PC-3 (cell line): ENCODE measurements around the gene EVPL. TPM values are rescaled to one million over a fixed set of nuclear protein-coding genes. Genes with fewer than 3 reads are reported as not detected.
A peak's percentile ranks its signal among the peaks of the same experiment; 100 is the strongest.

Experiments
- ATAC-seq: fragments of 200-7000 bp; cut with Tn5 transposase; 2 replicates; pipeline ENCODE4 v1.9.1; 2020; ENCODE audit warnings: mild to moderate bottlenecking, moderate library complexity
- BruUV-seq: library from RNA; stranded (reverse); fragments of 400-500 nt; replicated peaks from 2 replicates; lab custom pipeline; 2021; lab: Mats Ljungman, UMichigan
- CTCF ChIA-PET: fragments of 300-600 bp; sonication (Branson Sonifier 250); formaldehyde crosslinking; loops from one replicate; lab custom pipeline; 2022; ENCODE audit warnings: antibody characterized with exemption; lab: Charles Lee
- POLR2A ChIA-PET: fragments of 300-600 bp; sonication (Branson Sonifier 250); formaldehyde crosslinking; loops from one replicate; lab custom pipeline; 2022; ENCODE audit warnings: antibody characterized with exemption; ENCODE audit not compliant: unreplicated experiment; lab: Charles Lee
- DNase-seq: peaks from one replicate; pipeline ENCODE4 v3.0.0-alpha.2; 2015
- H2AFZ ChIP-seq: fragments of 300-600 bp; sonication (generic); 2 replicates; pipeline ENCODE4 v1.6.0; 2016; ENCODE audit warnings: antibody characterized with exemption, low read length
- H3F3A ChIP-seq: fragments of 300-600 bp; sonication (generic); one replicate; pipeline ENCODE4 v1.6.0; 2017; ENCODE audit warnings: antibody characterized with exemption, low read length, control low read depth, mild to moderate bottlenecking; ENCODE audit not compliant: unreplicated experiment
- H3K27ac ChIP-seq: fragments of 300-600 bp; sonication (generic); 2 replicates; pipeline ENCODE4 v1.5.1; 2016; ENCODE audit warnings: mild to moderate bottlenecking, low read length
- H3K27me3 ChIP-seq: fragments of 300-600 bp; sonication (generic); 2 replicates; pipeline ENCODE4 v1.6.1; 2016; ENCODE audit warnings: low read length, mixed read lengths
- H3K36me3 ChIP-seq: fragments of 300-600 bp; sonication (generic); 2 replicates; pipeline ENCODE4 v1.6.1; 2016; ENCODE audit warnings: low read depth, mixed run types, low read length, mixed read lengths
- H3K4me1 ChIP-seq: fragments of 300-600 bp; sonication (generic); 2 replicates; pipeline ENCODE4 v1.5.1; 2016; ENCODE audit warnings: low read length; ENCODE audit not compliant: insufficient read depth
- H3K4me2 ChIP-seq: fragments of 300-600 bp; sonication (generic); 2 replicates; pipeline ENCODE4 v1.6.0; 2016; ENCODE audit warnings: low read length
- H3K4me3 ChIP-seq: fragments of 300-600 bp; sonication (generic); 2 replicates; pipeline ENCODE4 v1.5.1; 2016; ENCODE audit warnings: mild to moderate bottlenecking, low read length, mixed read lengths
- H3K79me2 ChIP-seq: fragments of 300-600 bp; sonication (generic); 2 replicates; pipeline ENCODE4 v1.6.1; 2017; ENCODE audit warnings: low read length, mixed read lengths
- H3K9ac ChIP-seq: fragments of 300-600 bp; sonication (generic); 2 replicates; pipeline ENCODE4 v1.6.0; 2016; ENCODE audit warnings: mild to moderate bottlenecking, low read length
- H3K9me2 ChIP-seq: fragments of 300-600 bp; sonication (generic); replicated peaks from 2 replicates; pipeline ENCODE4 v1.6.1; 2016; ENCODE audit warnings: mixed run types, low read length, mixed read lengths
- H3K9me3 ChIP-seq: fragments of 300-600 bp; sonication (generic); 2 replicates; pipeline ENCODE4 v1.6.1; 2016; ENCODE audit warnings: low read length, mixed read lengths
- H4K20me1 ChIP-seq: fragments of 300-600 bp; sonication (generic); 2 replicates; pipeline ENCODE4 v1.6.1; 2016; ENCODE audit warnings: low read length, mixed read lengths
- CTCF ChIP-seq: fragments of 300-600 bp; sonication (generic); conservative IDR thresholded peaks from 2 replicates; pipeline ENCODE4 v1.5.1; 2017; ENCODE audit warnings: antibody characterized with exemption, low read depth, mild to moderate bottlenecking, low read length
- EZH2 ChIP-seq: fragments of 300-600 bp; sonication (generic); IDR thresholded peaks from one replicate; pipeline ENCODE4 v1.6.1; 2017; ENCODE audit warnings: antibody characterized with exemption, mild to moderate bottlenecking, low read length; ENCODE audit not compliant: unreplicated experiment
- EZH2phosphoT487 ChIP-seq: fragments of 300-600 bp; sonication (generic); IDR thresholded peaks from 2 replicates; pipeline ENCODE4 v1.6.1; 2018; ENCODE audit warnings: mild to moderate bottlenecking, antibody characterized with exemption, low read length, borderline replicate concordance
- intact Hi-C: fragments of 100-400 bp; cut with micrococcal nuclease; formaldehyde crosslinking; loops from 2 replicates; pipeline ENCODE4 v1.9.0; 2023
- total RNA-seq: library from RNA; depleted of rRNA; stranded (reverse); fragments of >200 nt; gene quantifications from 2 replicates; pipeline ENCODE4 v1.2.3, GENCODE V29; 2014

Gene EVPL
- total RNA-seq, 1 experiment from 2014 or later, result 38.8 TPM

- peak; percentile 96 for DNase-seq
- CTCF ChIA-PET, result interaction anchor here (1.0 kb wide), 1 partner anchor 62 kb away, joined by 4 read pairs; no protein-coding TSS in a partner anchor
These were observed 45.2 kb upstream of the EVPL start, which contains the start of gene SRP68 for GRCh38 chr17:76072148-76072858. SRP68 (minus strand) TSS chr17:76072517; CDS start chr17:76072491, 26 bp downstream.

GRCh38 chr17:76071531-76072147 lies 44.5 kb upstream of the EVPL start:
- Histone ChIP-seq H3K9me3 (no peaks in the 10 kb centered on the region), H3F3A (no peaks in the 10 kb centered on the region), H3K4me2 (peak overlapping the region; percentile 98), H4K20me1 (peaks cover 11% of the 10 kb centered on the region), H3K27me3 (peaks cover 27% of the 10 kb centered on the region), H3K4me3 (peak overlapping the region; percentile 75), H3K4me1 (peaks cover 22% of the 10 kb centered on the region), H3K79me2 (peaks cover 61% of the 10 kb centered on the region), H3K36me3 (peaks cover 10% of the 10 kb centered on the region), H3K9me2 (no peaks in the 10 kb centered on the region), H3K27ac (peak overlapping the region; percentile 33; the same call in 1 of the 2 replicates), H2AFZ (peak overlapping the region; percentile 91), H3K9ac (peak overlapping the region; percentile 92)
- POLR2A ChIA-PET, result no interaction called here
- TF ChIP-seq EZH2phosphoT487 (no peak), EZH2 (no peak), CTCF (no peak)
- ATAC-seq (peak; percentile 1), DNase-seq (no peak)
- TSS peak; percentile 78 for BruUV-seq
- intact Hi-C loops, result loop anchor here (5.0 kb wide), 1 partner anchor 44 kb away; the partner anchor contains the start of gene EVPL
- CTCF ChIA-PET, result interaction anchor here (1.0 kb wide), 1 partner anchor 62 kb away, joined by 4 read pairs; no protein-coding TSS in a partner anchor

More at GRCh38 chr17:76072148-76072858, 45.2 kb upstream of the EVPL start, which contains the start of gene SRP68:
- POLR2A ChIA-PET, result interaction anchor here (0.6 to 0.8 kb wide), 3 partner anchors 66 to 1214 kb away, joined by 3 to 9 read pairs (median 5); no protein-coding TSS in a partner anchor
- peaks cover 11% of the 10 kb centered on the region for H4K20me1 ChIP-seq
- H3K9me2 ChIP-seq, result no peaks in the 10 kb centered on the region
- TF ChIP-seq EZH2, result no peak
- TF ChIP-seq CTCF, result no peak
- TF ChIP-seq EZH2phosphoT487, result no peak
- H3K4me3 ChIP-seq, result peak within 1 kb of the TSS; percentile 75
- no peaks in the 10 kb centered on the region for H3F3A ChIP-seq
- no peaks in the 10 kb centered on the region for H3K9me3 ChIP-seq
- peak within 1 kb of the TSS; percentile 98 for H3K4me2 ChIP-seq
- intact Hi-C loops, result loop anchor here (5.0 kb wide), 1 partner anchor 45 kb away; the partner anchor contains the start of gene EVPL
- H2AFZ ChIP-seq, result peak within 1 kb of the TSS; percentile 91
- BruUV-seq, result no TSS peak
- H3K79me2 ChIP-seq, result peaks cover 57% of the 10 kb centered on the region
- ATAC-seq, result peak; percentile 99
- H3K4me1 ChIP-seq, result peaks cover 22% of the 10 kb centered on the region
- H3K27me3 ChIP-seq, result peaks cover 34% of the 10 kb centered on the region
- H3K9ac ChIP-seq, result peak within 1 kb of the TSS; percentile 92
- H3K36me3 ChIP-seq, result peaks cover 5% of the 10 kb centered on the region
- H3K27ac ChIP-seq, result peak within 1 kb of the TSS; percentile 33
